Natural killer cell (primary cell): ENCODE results near the gene DLK1. TPM values are rescaled to one million over a fixed set of nuclear protein-coding genes. Genes with fewer than 3 reads are reported as not detected.

Source experiments
- ATAC-seq, 3 donors: fragments of 150-1000 bp in 2 of 3; fragments of 200-7000 bp in 1 of 3; cut with Tn5 transposase; 1 replicate in 1 of 3; 2 replicates in 2 of 3; pipeline ENCODE4 v1.10.0; 2021; ENCODE audit warnings: mild to moderate bottlenecking in 2 of 3, moderate library complexity in 2 of 3
- DNase-seq, 2 donors: peaks; one replicate each; pipeline versions ENCODE4 v3.0.0 to v3.0.0-alpha.2; 2013 to 2021; ENCODE audit warnings: mixed read lengths in 1 of 2
- H3K27ac ChIP-seq: one replicate; pipeline ENCODE4 v1.5.1; 2013; ENCODE audit warnings: mild to moderate bottlenecking, low read length
- H3K27me3 ChIP-seq: one replicate; pipeline ENCODE4 v1.6.1; 2013; ENCODE audit warnings: low read length; ENCODE audit not compliant: control insufficient read depth, insufficient read depth
- H3K36me3 ChIP-seq: one replicate; pipeline ENCODE4 v1.6.1; 2013; ENCODE audit warnings: low read length; ENCODE audit not compliant: control insufficient read depth, insufficient read depth
- H3K4me1 ChIP-seq: one replicate; pipeline ENCODE4 v1.6.1; 2013; ENCODE audit warnings: low read length; ENCODE audit not compliant: control insufficient read depth, insufficient read depth
- H3K4me3 ChIP-seq: one replicate; pipeline ENCODE4 v1.5.1; 2013; ENCODE audit warnings: low read length
- H3K9me3 ChIP-seq: one replicate; pipeline ENCODE4 v1.6.1; 2013; ENCODE audit warnings: low read length; ENCODE audit not compliant: control insufficient read depth, insufficient read depth
- H3K27ac Mint-ChIP-seq, 2 donors: one replicate each; pipeline ENCODE4 v1.8.0; 2022; ENCODE audit warnings: mild to moderate bottlenecking in 2 of 2, mixed read lengths in 2 of 2, moderate library complexity in 1 of 2
- H3K27me3 Mint-ChIP-seq, 2 donors: one replicate each; pipeline ENCODE4 v1.8.0; 2022; ENCODE audit warnings: low read depth in 2 of 2, mixed read lengths in 2 of 2
- H3K36me3 Mint-ChIP-seq: one replicate; pipeline ENCODE4 v1.8.0; 2022; ENCODE audit warnings: mixed read lengths
- H3K4me1 Mint-ChIP-seq, 2 donors: one replicate each; pipeline ENCODE4 v1.8.0; 2022; ENCODE audit warnings: mixed read lengths in 2 of 2
- H3K4me3 Mint-ChIP-seq: one replicate; pipeline ENCODE4 v1.8.0; 2022; ENCODE audit warnings: mild to moderate bottlenecking, moderate library complexity, mixed read lengths
- H3K9me3 Mint-ChIP-seq, 2 donors: one replicate each; pipeline ENCODE4 v1.8.0; 2022; ENCODE audit warnings: mixed read lengths in 2 of 2
- WGBS: methylation state at CpG from one replicate; pipeline ENCODE4 v1.1.7; 2013; ENCODE audit warnings: missing lambda C conversion rate; ENCODE audit not compliant: insufficient coverage; 5-methylcytosine and 5-hydroxymethylcytosine counted together
- intact Hi-C: fragments of 100-400 bp; cut with micrococcal nuclease; formaldehyde crosslinking; loops from one replicate; pipeline ENCODE4 v1.14.2; 2022
- total RNA-seq, 4 donors: library from RNA; stranded (reverse); fragments of 120-200 nt in 1 of 4; gene quantifications; one replicate each; pipeline versions ENCODE4 v1.2.3 to v1.2.4, GENCODE V29; 2013 to 2022
- TF ChIP-seq, protein P1 (sequence below): fragments of 200-600 bp; IDR thresholded peaks from one replicate; pipeline ENCODE4 v1.8.0; 2022; ENCODE audit warnings: antibody characterized with exemption

DLK1 gene
- total RNA-seq, 3 donors from 2014 or later (not counting 1 experiment from before 2014, with no cell fraction given) = not detected

DNA sequence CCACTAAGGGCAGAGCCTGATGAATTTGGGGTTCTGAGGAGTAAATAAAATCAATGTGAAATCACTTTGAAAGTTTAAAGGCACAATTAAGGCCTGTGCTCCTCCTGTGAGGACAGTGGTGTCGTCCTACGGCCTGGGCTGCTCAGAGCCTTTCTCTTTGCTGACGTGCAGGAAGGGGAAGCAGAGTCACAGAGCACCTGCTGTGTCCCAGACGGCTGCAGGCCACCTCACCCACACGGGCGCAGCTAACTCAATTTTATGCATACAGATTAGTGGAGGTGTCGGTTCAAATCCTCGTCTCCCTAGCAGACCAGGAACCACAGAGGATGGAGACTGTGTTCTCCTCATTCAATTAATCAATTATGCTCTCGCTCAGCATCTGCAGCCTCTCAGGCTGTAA is 11.4 kb upstream of the DLK1 start:
- TF ChIP-seq, protein P1, sequence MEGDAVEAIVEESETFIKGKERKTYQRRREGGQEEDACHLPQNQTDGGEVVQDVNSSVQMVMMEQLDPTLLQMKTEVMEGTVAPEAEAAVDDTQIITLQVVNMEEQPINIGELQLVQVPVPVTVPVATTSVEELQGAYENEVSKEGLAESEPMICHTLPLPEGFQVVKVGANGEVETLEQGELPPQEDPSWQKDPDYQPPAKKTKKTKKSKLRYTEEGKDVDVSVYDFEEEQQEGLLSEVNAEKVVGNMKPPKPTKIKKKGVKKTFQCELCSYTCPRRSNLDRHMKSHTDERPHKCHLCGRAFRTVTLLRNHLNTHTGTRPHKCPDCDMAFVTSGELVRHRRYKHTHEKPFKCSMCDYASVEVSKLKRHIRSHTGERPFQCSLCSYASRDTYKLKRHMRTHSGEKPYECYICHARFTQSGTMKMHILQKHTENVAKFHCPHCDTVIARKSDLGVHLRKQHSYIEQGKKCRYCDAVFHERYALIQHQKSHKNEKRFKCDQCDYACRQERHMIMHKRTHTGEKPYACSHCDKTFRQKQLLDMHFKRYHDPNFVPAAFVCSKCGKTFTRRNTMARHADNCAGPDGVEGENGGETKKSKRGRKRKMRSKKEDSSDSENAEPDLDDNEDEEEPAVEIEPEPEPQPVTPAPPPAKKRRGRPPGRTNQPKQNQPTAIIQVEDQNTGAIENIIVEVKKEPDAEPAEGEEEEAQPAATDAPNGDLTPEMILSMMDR = no peak
- H3K27ac Mint-ChIP-seq = no peak overlapping the region
- Histone ChIP-seq H3K36me3 (no peaks in the 10 kb centered on the region), H3K27me3 (no peaks in the 10 kb centered on the region), H3K4me3 (no peak overlapping the region), H3K9me3 (no peaks in the 10 kb centered on the region), H3K27ac (no peak overlapping the region), H3K4me1 (peaks cover 7% of the 10 kb centered on the region)
- H3K27me3 Mint-ChIP-seq = peaks cover 20 to 27% of the 10 kb centered on the region in 2 donors
- WGBS = 56% methylated on average over 9 of the region's 9 CpGs
- no peak overlapping the region for H3K4me3 Mint-ChIP-seq
- peaks cover 0 to 5% of the 10 kb centered on the region in 2 donors for H3K4me1 Mint-ChIP-seq
- ATAC-seq = no peak
- DNase-seq = no peak
- intact Hi-C loops = no loop called here
- H3K36me3 Mint-ChIP-seq = no peaks in the 10 kb centered on the region
- H3K9me3 Mint-ChIP-seq = no peaks in the 10 kb centered on the region

DNA sequence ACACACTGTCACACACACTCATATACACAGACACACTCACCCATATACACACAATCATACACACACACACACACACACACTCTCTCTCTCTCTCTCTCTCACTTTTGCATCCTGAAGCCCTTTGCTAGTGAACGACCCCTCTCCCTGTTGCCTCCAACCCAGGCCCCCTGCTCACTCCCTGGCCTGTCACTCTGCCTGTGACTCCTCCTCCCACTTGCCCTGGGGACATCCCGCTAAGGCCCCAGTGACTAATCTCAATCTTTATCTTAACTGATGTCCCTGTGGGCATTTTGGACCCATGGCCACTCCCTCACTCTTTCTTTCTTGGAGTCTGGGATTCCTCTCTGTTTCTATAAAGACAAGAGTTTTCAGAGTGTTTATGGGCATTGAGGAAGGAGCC is 10.9 kb upstream of the DLK1 start:
- Mint-ChIP-seq H3K36me3 (no peaks in the 10 kb centered on the region), H3K9me3 (no peaks in the 10 kb centered on the region), H3K4me3 (no peak overlapping the region), H3K27ac (no peak overlapping the region), H3K4me1 (peaks cover 0 to 1% of the 10 kb centered on the region in 2 donors), H3K27me3 (peaks cover 20 to 23% of the 10 kb centered on the region in 2 donors)
- Histone ChIP-seq H3K4me3 (no peak overlapping the region), H3K36me3 (no peaks in the 10 kb centered on the region), H3K9me3 (no peaks in the 10 kb centered on the region), H3K27me3 (no peaks in the 10 kb centered on the region), H3K27ac (no peak overlapping the region), H3K4me1 (peaks cover 7% of the 10 kb centered on the region)
- WGBS = 66% methylated on average over 2 of the region's 2 CpGs
- ATAC-seq (no peak), DNase-seq (no peak)
- TF ChIP-seq, protein P1 = no peak
- intact Hi-C loops = no loop called here

DNA sequence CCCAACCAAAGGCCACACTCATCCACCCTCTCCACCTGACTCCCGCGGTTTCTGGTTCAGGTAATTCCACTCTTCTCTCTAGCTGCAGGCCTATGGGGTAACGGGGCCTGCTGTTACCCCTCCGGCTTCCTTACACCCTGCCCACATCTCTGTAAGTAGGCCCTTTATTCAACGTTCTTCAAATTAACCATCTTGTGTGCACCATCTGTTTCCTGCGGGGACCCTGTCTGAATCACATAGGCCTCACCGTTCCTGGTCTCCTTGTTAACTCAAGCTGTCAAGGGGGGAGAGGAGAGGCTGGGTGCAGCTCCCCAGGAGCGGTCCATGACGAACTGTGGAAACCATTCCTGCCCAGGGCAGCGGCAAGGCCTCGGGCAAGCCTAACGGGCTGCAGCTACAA is 9.3 kb upstream of the DLK1 start:
- TF ChIP-seq, protein P1 = no peak
- Mint-ChIP-seq H3K36me3 (no peaks in the 10 kb centered on the region), H3K9me3 (no peaks in the 10 kb centered on the region), H3K4me3 (no peak overlapping the region), H3K4me1 (no peaks in the 10 kb centered on the region), H3K27ac (no peak overlapping the region), H3K27me3 (peaks cover 20% of the 10 kb centered on the region in 2 donors)
- Histone ChIP-seq H3K9me3 (no peaks in the 10 kb centered on the region), H3K4me1 (peaks cover 7% of the 10 kb centered on the region), H3K36me3 (no peaks in the 10 kb centered on the region), H3K27ac (no peak overlapping the region), H3K4me3 (no peak overlapping the region), H3K27me3 (no peaks in the 10 kb centered on the region)
- no peak for ATAC-seq
- intact Hi-C loops = no loop called here
- 21% methylated on average over 12 of the region's 12 CpGs for WGBS
- DNase-seq = no peak

DNA sequence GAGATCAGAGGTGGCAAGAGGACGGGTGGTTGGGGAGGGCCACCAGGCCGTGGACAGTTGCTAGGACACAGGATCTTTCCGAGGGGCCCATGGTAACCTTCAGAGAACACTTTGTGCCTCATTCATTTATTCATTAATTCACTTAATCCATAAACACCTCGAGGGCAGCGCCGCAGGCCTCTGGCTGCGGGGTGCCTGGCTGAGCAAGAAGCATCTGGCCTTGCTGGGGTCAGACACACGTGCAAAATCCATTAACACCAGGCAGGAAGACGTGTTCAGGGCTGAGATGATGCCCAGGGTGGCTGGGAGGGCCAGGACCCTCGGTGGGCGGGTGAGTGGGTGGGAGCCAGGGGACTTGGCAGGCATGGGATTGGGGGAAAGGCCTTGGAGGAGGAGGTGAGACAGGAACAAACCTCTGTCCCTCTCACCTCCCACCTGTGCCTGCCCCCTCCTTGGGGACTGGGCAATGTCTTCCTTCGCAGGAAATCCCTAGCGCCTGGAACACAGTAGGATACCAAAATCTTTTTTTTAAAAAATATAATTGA is 6.6 kb upstream of the DLK1 start:
- no peaks in the 10 kb centered on the region for H3K4me1 Mint-ChIP-seq
- Histone ChIP-seq H3K4me1 (no peaks in the 10 kb centered on the region), H3K4me3 (no peak overlapping the region), H3K27me3 (no peaks in the 10 kb centered on the region), H3K27ac (no peak overlapping the region), H3K36me3 (no peaks in the 10 kb centered on the region), H3K9me3 (no peaks in the 10 kb centered on the region)
- TF ChIP-seq, protein P1 = no peak
- ATAC-seq = no peak
- peaks cover 9 to 20% of the 10 kb centered on the region in 2 donors for H3K27me3 Mint-ChIP-seq
- DNase-seq = no peak
- no peaks in the 10 kb centered on the region for H3K36me3 Mint-ChIP-seq
- H3K9me3 Mint-ChIP-seq = no peaks in the 10 kb centered on the region
- H3K27ac Mint-ChIP-seq = no peak overlapping the region
- intact Hi-C loops = no loop called here
- 75% methylated on average over 10 of the region's 13 CpGs for WGBS
- no peak overlapping the region for H3K4me3 Mint-ChIP-seq
